Left lung (tissue), 10 donors: ENCODE data around the gene ALDH4A1. TPM values are rescaled to one million over a fixed set of nuclear protein-coding genes. Genes with fewer than 3 reads are reported as not detected.

Source experiments
- ATAC-seq: fragments of 200-7000 bp; cut with Tn5 transposase; one replicate; pipeline ENCODE4 v1.9.1; 2020; ENCODE audit warnings: moderate library complexity
- DNase-seq, 4 donors: peaks; one replicate each; pipeline ENCODE4 v3.0.0-alpha.2; 2013 to 2020
- H3K27ac ChIP-seq, 2 donors: fragments of 200-600 bp; sonication (generic) in 1 of 2; one replicate each; pipeline versions ENCODE4 v1.5.0 to v1.8.0; 2020 to 2021
- H3K27me3 ChIP-seq, 2 donors: fragments of 200-600 bp; sonication (generic) in 1 of 2; one replicate each; pipeline versions ENCODE4 v1.5.0 to v1.8.0; 2020 to 2021
- H3K36me3 ChIP-seq, 2 donors: fragments of 200-600 bp; sonication (generic) in 1 of 2; one replicate each; pipeline versions ENCODE4 v1.5.0 to v1.8.0; 2020 to 2021
- H3K4me1 ChIP-seq, 2 donors: fragments of 200-600 bp; one replicate each; pipeline ENCODE4 v1.8.0; 2021
- H3K4me3 ChIP-seq, 2 donors: fragments of 200-600 bp; sonication (generic) in 1 of 2; one replicate each; pipeline versions ENCODE4 v1.5.0 to v1.8.0; 2020 to 2021; ENCODE audit warnings: mild to moderate bottlenecking in 1 of 2
- H3K9me3 ChIP-seq, 2 donors: fragments of 200-600 bp; sonication (generic) in 1 of 2; one replicate each; pipeline versions ENCODE4 v1.5.0 to v1.8.0; 2020 to 2021
- CTCF ChIP-seq, 2 donors: fragments of 200-600 bp; sonication (generic) in 1 of 2; IDR thresholded peaks; one replicate each; pipeline versions ENCODE4 v1.5.0 to v1.8.0; 2021; ENCODE audit warnings: antibody characterized with exemption in 2 of 2
- intact Hi-C, 2 donors: fragments of 100-400 bp; cut with DNase I; formaldehyde crosslinking; loops; one replicate each; pipeline versions ENCODE4 v1.11.2 to v1.14.2; 2022
- polyA plus RNA-seq, 6 donors: library from polyadenylated mRNA; unstranded; fragments of 120-200 nt; gene quantifications; one replicate each; pipeline ENCODE4 v1.2.1, GENCODE V29; 2013; ENCODE audit not compliant: insufficient read length in 6 of 6
- total RNA-seq, 2 donors: library from RNA; stranded (reverse); fragmentation: NEBNext Ultra II Directional; extraction: Animal tissue kit (Norgen Biotek cat#: 25700); gene quantifications; one replicate each; pipeline ENCODE4 v1.2.1, GENCODE V29; 2021
- donor health status: DM: no; HTN: yes; CAD: no.
- donor health status: DM: no; HTN: no; CAD: no.

The ALDH4A1 gene
- total and polyA plus RNA-seq, 8 donors: 11.3 to 21.1 (median 19.4) TPM

GRCh38 chr1:18919197-18919905, 17.0 kb upstream of the ALDH4A1 start:
- Histone ChIP-seq H3K27ac (no peak overlapping the region), H3K36me3 (peaks cover 0 to 38% of the 10 kb centered on the region in 2 donors), H3K27me3 (no peaks in the 10 kb centered on the region), H3K4me1 (peaks cover 28 to 32% of the 10 kb centered on the region in 2 donors), H3K4me3 (no peak overlapping the region), H3K9me3 (no peaks in the 10 kb centered on the region)
- DNase-seq (peak in 1 of 4 donors; percentile 72), ATAC-seq (no peak)
- no peak for TF ChIP-seq CTCF (IDR thresholded peaks at IDR 0.05)
- intact Hi-C loops: loop anchor here in 1 of 2 donors (10.0 kb wide), 1 partner anchor 45 kb away; no protein-coding TSS in a partner anchor

- DNase-seq (no peak), ATAC-seq (no peak)
- no peaks in the 10 kb centered on the region for H3K9me3 ChIP-seq
- intact Hi-C loops: loop anchor here in 1 of 2 donors (10.0 kb wide), 1 partner anchor 46 kb away; no protein-coding TSS in a partner anchor
- H3K36me3 ChIP-seq: peaks cover 0 to 38% of the 10 kb centered on the region in 2 donors
- no peaks in the 10 kb centered on the region for H3K27me3 ChIP-seq
- TF ChIP-seq CTCF (IDR thresholded peaks at IDR 0.05): no peak
- H3K4me1 ChIP-seq: peaks cover 19 to 24% of the 10 kb centered on the region in 2 donors
- H3K27ac ChIP-seq: no peak overlapping the region
- H3K4me3 ChIP-seq: no peak overlapping the region
Observed at GRCh38 chr1:18918417-18918816, 16.1 kb upstream of the ALDH4A1 start.

- DNase-seq: no peak
- no peak for TF ChIP-seq CTCF (IDR thresholded peaks at IDR 0.05)
- Histone ChIP-seq H3K9me3 (no peaks in the 10 kb centered on the region), H3K4me1 (peaks cover 14 to 24% of the 10 kb centered on the region in 2 donors), H3K27me3 (no peaks in the 10 kb centered on the region), H3K27ac (no peak overlapping the region), H3K36me3 (peaks cover 0 to 38% of the 10 kb centered on the region in 2 donors), H3K4me3 (no peak overlapping the region)
- intact Hi-C loops: loop anchor here in 1 of 2 donors (10.0 kb wide), 1 partner anchor 48 kb away; no protein-coding TSS in a partner anchor
- no peak for ATAC-seq
Observed at GRCh38 chr1:18917071-18917799, 14.9 kb upstream of the ALDH4A1 start.

- intact Hi-C loops: loop anchor here in 1 of 2 donors (10.0 kb wide), 1 partner anchor 49 kb away; no protein-coding TSS in a partner anchor
- peaks cover 6 to 14% of the 10 kb centered on the region in 2 donors for H3K4me1 ChIP-seq
- no peak overlapping the region for H3K4me3 ChIP-seq
- H3K27ac ChIP-seq: peak overlapping the region in 1 of 2 donors; percentile 37
- no peaks in the 10 kb centered on the region for H3K27me3 ChIP-seq
- no peaks in the 10 kb centered on the region for H3K9me3 ChIP-seq
- TF ChIP-seq CTCF (IDR thresholded peaks at IDR 0.05): no peak
- DNase-seq (no peak), ATAC-seq (no peak)
- peaks cover 0 to 53% of the 10 kb centered on the region in 2 donors for H3K36me3 ChIP-seq
Observed at GRCh38 chr1:18915341-18915740, 13.0 kb upstream of the ALDH4A1 start.
